GM23338 (cell line): ENCODE data around the gene TMEM125.

Experiments used
- CREB1 ChIP-seq: fragments of 250-450 bp; sonication (Bioruptor Pico); IDR thresholded peaks from 2 replicates; pipeline ENCODE4 v1.5.0; 2020; ENCODE audit warnings: low read depth, mild to moderate bottlenecking, moderate library complexity
- CTCF ChIP-seq, 2 experiments: fragments of 200-600 bp in 1 of 2; sonication (generic) in 1 of 2; conservative IDR thresholded peaks; 2 replicates each; pipeline versions ENCODE4 v1.5.1 to v1.6.1; 2016 to 2017; ENCODE audit warnings: antibody characterized with exemption in 2 of 2, low read depth in 2 of 2, mild to moderate bottlenecking in 2 of 2, moderate library complexity in 1 of 2
- EZH2 ChIP-seq: fragments of 200-600 bp; sonication (generic); IDR thresholded peaks from one replicate; pipeline ENCODE4 v1.8.0; 2017; ENCODE audit warnings: antibody characterized with exemption, mild to moderate bottlenecking, low read depth; ENCODE audit not compliant: unreplicated experiment
- EZH2phosphoT487 ChIP-seq: fragments of 200-600 bp; sonication (generic); IDR thresholded peaks from one replicate; pipeline ENCODE4 v1.8.1; 2018; ENCODE audit warnings: antibody characterized with exemption; ENCODE audit not compliant: unreplicated experiment
- JUNB ChIP-seq: IDR thresholded peaks from one replicate; pipeline ENCODE4 v1.6.1; 2016; ENCODE audit warnings: antibody characterized with exemption; ENCODE audit not compliant: unreplicated experiment
- POLR2AphosphoS5 ChIP-seq: IDR thresholded peaks from 2 replicates; pipeline ENCODE4 v1.6.1; 2016; ENCODE audit warnings: antibody characterized with exemption, low read depth
- REST ChIP-seq: IDR thresholded peaks from one replicate; pipeline ENCODE4 v1.6.1; 2018; ENCODE audit warnings: antibody characterized with exemption; ENCODE audit not compliant: unreplicated experiment
- STAT1 ChIP-seq: IDR thresholded peaks from one replicate; pipeline ENCODE4 v1.6.1; 2016; ENCODE audit warnings: antibody characterized with exemption; ENCODE audit not compliant: unreplicated experiment

DNA sequence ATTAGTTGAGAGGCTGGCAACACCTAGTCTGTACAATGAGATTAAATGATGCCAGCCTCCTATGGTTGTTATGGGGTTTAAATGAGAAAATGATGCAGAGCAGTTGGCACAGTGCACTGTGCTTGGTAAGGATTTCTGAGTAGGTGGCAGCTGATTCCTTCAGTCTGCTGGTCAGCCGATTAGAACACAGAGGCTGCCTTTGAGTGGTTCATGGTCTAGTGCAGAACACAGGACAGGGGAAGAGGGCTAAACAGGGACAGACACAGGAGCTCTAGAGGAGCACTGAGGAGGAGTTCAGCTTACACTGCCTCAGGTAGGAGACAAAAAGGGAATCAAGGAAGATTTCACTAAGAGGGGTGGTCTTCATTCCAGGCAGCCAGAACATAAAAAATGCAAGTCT is 32.4 kb downstream of the TMEM125 start:
- TF ChIP-seq EZH2 (no peak), CTCF (conservative IDR thresholded peaks at IDR 0.05; ENCODE audit: low read depth in 2 of 2) (no peak), POLR2AphosphoS5 (no peak), JUNB (no peak), STAT1 (no peak), REST (no peak), EZH2phosphoT487 (no peak), CREB1 (no peak)
